ENCODE measurements around the gene TMOD3.
"Not testable (repeated sequence)": the region's sequence is repeated elsewhere in the genome, so short reads cannot be mapped to it uniquely, and the experiment has no call there.

GRCh38 chr15:51885758-51886157, 56.3 kb downstream of the TMOD3 start:
- not testable (repeated sequence) for TF ChIP-seq CTCF (IDR thresholded peaks at IDR 0.05; ENCODE audit: insufficient read depth, low read length, poor library complexity, severe bottlenecking); EZH2phosphoT487 (conservative IDR thresholded peaks at IDR 0.05; ENCODE audit: low read length)

Measured in SU-DHL-6 (cell line).